GM19099 (cell line): ENCODE measurements around the gene LCN12.

ENCODE experiments used
- POLR2A ChIP-seq: IDR thresholded peaks from 3 replicates; pipeline ENCODE4 v1.6.1; 2011; ENCODE audit warnings: low read depth; ENCODE audit not compliant: insufficient read length; ENCODE audit errors: extremely low read depth

Gene LCN12

DNA sequence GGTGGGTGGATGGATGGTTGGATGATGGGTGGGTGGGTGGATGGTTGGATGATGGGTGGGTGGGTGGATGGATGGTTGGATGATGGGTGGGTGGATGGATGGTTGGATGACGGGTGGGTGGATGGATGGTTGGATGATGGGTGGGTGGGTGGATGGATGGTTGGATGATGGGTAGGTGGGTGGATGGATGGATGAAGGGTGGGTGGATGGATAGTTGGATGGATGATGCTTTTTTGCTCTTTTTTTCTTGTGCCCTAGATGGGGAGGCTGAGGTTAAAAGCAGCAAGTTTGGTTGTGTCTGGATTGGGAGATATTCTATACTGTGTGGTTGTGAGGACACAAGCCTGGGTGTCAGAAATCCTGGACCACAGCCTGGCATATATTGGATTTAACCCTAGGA lies 5.4 kb downstream of the LCN12 start:
- TF ChIP-seq POLR2A, result no peak

DNA sequence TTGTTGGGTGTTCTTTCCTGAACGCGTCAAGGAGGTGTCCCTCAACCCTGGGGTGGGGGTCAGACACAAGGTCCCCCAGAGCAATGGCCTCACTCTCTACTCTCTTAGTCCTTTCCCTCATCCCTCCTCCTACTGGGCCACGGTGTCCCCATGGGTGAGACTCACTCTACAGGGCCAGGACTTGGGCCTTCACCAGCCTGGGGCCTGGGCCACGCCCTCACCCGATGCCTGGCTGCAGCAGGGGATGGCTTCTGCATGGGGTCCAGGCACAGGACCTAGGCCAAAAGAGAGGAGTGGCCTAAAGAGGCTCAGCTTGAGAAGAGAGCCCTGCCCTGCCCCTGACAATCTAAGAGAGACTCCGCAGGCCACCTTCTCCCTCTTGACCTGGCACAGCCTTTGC lies 5.8 kb downstream of the LCN12 start:
- TF ChIP-seq POLR2A, result no peak

DNA sequence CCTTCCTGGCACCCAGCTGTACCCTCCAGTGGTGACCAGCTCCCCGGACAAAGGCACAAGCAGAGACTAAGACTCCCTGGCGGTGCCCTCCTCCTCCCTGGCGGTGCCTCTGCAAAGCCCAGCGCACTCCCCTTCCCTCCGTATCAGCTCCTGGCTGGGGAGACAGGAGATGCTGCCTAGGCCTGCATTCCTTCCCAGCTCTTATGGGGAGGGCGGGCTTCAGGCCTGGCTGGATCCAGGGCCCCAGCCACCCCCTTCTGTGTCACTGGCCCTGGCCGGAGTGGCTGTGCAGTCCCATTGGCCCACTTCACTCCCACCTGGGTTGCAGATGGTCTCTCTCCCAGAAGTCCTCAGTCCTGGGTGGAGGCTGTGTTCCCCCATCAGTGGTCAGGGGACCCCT lies 6.4 kb downstream of the LCN12 start:
- TF ChIP-seq POLR2A, result no peak

DNA sequence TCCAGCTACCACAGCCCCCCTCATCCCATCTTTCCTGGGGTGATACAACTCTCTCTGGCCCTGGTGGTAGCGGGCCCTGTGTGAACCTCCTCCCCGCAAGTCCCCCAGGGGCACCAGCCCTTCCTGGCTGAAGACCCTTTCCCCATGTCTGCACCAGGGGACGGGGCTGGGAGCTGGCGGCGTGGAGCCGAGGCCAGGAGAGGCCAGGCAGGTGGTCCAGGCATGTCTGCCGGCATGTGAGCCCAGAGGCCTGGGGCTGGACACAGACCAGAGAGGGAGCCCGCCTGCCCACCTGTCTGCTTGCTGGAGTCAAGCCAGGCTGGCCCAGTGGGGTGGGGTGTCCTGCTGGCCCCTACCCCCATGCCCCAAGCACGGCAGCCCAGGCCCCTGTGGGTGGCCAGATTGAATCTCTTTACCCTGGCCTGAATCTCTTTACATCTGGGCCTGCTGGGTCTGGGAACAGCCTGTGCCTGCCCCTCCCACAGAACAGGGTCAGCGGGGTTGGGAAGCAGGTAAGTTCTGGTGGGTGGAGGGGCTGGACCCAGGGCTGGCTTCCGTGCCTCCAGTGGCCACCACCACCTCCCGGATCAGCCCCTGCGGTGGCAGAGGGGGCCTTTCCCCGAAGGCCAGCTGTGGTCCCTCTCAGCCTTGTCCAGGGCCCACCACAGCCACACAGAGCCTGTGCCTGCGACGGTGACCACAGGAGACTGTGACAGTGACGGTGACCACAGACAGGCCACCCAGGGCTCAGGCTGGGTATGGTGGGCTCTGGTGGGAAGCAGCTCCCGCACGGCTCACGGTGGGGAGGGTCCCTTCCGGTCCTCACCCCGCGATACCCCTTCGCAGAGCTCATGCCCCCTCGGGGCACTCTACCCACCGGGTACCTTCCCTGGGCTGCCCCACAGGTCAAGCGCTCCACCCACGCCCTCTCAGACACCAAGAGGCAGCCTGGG lies 7.1 kb downstream of the LCN12 start:
- TF ChIP-seq POLR2A, result no peak

DNA sequence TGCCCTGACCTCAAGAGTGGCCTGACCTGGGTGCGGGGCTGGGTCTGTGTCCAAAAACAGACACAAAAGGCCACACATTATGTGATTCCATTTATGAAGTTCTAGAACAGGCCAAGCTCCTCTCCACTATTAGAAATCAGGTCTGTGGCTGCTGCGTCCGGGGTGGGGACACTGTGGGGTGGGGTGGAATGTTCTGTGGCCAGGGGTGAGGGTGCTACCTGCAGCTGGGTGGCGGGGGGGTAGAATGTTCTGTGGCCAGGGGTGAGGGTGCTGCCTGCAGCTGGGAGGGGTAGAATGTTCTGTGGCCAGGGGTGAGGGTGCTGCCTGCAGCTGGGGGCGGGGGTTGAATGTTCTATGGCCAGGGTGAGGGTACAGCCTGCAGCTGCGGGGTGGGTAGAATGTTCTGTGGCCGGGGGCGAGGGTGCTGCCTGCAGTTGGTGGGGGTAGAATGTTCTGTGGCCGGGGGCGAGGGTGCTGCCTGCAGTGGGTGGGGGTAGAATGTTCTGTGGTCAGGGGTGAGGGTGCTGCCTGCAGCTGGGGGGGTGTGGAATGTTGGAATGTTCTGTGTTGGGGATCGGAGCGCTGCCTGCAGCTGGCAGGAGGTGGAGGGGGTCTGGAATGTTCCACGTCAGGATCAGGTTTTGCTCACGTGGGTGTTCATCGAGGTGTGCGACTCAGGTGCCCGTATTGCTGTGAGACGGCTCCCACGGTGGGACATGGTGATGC lies 8.3 kb downstream of the LCN12 start:
- TF ChIP-seq POLR2A, result no peak

DNA sequence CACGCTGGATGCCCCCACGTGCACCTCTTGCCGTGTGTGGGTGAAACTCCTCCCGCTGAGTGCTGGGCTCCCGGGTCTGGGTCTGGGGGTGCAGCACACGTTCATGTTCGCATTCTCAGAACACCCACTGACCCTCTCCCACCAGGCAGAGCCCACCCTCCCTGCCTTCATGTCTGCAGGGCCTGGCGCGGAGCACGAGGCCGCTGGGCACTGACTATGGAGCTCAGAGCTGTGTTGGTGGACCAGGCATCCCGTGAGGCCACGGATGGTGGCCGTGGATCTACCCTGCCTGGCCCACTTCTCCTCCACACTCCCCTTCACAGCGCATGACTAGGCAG lies 8.8 kb downstream of the LCN12 start:
- no peak for TF ChIP-seq POLR2A

DNA sequence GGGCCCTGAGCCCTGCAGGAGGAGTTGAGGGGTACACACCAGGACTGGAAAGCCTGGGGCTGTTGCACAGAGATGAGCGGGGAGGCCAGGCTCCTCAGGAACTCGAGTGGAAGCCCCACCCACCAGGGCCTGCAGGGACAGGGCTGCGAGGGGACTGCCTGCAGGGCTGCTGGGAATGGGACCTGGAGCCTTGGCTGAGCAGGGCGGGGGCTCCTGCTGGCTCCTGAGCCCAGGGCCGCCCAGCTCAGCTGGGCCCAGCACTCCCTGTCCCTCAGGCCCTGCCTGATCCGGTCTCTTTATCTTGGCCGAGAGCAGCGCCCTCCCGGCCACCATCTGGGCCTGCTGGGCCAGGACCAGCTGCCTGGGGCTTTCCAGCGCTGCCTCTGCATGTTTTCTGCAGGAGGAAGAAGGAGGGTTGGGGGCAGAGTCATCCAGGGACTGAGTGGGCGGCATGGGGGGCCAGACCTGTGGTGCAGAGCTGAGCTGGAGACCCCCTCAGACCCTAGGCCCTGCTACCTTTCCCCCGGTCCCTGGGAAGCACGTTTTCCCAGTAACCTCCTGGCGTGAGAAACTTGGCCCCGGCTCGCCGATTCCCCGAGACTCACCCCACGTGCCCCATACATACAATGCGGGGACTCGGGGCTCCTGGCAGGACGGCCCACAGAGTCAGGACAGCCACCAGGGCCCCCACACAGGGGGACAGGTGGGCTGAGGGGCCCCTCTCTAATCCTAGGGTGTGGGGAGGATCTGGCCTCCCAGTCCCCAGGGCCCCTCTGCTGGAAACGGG lies 9.4 kb downstream of the LCN12 start:
- TF ChIP-seq POLR2A, result no peak

DNA sequence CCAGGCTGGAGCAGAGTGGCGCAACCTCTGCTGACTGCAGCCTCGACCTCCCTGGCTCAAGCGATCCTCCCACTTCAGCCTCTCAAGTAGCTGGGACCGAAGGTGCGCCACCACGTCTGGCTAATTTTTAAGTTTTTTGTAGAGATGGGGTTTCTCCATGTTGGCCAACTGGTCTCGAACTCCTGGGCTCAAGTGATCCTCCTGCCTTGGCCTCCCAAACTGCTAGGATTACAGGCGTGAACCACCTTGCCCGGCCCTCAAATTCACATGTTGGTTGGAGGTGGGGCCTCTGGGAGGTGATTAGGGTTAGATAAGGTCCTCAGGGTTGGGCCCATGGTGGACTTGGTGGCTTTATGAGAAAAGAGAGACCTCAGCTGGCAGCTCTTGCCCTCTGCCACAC lies 10.1 kb downstream of the LCN12 start:
- no peak for TF ChIP-seq POLR2A

DNA sequence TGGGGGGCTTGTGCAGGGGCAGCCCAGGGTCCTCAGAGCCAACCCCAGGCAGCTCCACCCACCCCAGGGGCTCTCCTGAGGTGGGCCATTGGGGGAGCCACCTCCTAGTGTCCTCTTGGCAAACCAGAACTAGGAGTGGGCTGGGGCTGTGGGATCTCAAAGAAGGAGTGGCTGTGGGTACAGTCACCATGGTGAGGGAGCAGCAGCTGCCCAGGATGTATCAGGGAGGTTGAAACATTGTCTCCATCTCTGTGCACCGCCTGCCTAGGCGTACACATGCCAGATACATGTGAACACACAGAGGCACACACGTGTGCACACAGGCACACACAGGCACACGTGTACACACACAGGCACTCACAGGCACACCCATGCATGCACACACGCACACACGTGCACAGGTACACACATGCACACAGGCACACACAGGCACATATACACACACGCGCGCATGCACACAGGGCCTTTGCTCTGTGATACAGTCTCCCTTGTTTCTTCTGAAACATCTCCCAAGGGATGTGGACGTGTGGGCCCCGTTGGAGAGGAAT lies 10.7 kb downstream of the LCN12 start:
- TF ChIP-seq POLR2A, result no peak

DNA sequence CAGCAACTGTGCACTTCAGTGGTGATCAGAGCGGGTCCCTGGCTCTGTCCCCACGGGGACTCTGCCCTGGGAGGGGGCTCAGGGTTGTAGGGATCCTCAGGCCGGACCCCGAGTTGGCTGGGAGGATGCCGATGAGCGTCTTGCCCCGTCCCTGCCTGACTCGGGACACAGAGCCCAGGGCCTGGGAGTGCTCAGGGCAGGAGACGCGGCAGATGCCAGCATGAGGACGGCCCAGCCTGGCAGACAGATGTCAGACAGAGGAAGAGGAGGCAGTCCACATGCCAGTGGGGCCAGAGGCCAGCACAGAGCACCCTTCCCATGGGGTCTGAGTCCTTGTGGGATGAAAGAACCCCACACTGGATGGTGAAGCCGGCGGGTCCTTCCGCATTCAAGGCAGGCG lies 11.3 kb downstream of the LCN12 start:
- TF ChIP-seq POLR2A, result no peak

DNA sequence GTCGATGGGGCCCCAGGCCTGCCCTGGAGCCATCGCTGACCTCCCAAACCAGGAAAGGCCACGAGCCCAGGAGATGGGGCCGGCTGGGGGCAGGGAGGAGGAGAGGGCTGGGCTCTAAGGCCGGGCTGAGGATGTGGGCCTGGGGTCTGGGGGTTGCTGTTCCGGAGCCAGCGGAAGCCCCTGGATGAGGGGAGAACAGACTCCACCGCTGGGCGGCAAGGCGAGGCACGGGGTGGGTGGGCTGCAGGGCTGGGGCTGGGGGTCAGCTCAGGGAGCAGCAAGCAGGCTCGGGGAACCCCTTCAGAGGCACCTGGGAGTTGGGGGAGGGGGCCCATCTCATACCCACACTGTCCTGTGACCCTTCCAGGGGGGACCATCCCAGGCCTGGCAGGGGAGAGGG lies 11.7 kb downstream of the LCN12 start:
- TF ChIP-seq POLR2A, result no peak

DNA sequence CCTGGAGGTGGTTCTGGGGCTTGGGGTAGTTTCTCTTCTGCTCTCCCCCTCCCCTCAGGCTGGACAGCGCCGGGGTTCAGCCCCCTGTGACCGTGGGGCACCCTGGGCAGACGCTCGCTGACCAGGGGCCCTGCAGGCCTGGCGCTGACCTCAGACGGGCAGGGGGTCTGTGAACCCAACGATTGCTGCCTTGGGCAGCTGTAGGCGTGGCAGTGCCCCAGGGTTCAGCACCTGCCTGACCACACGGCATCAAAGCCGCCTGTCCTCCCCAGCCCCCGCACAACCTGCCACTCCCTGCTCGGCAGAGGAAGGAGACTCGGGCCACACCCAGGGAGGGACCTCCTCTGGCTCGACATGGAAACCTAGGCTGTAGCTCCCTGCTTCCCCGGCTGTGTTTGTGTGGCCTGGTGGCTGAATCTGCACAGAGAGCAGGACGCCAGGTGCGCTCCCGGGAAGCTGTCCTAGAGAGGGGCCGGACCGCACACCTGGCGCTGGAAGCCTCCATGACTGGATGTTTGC lies 12.2 kb downstream of the LCN12 start:
- no peak for TF ChIP-seq POLR2A

DNA sequence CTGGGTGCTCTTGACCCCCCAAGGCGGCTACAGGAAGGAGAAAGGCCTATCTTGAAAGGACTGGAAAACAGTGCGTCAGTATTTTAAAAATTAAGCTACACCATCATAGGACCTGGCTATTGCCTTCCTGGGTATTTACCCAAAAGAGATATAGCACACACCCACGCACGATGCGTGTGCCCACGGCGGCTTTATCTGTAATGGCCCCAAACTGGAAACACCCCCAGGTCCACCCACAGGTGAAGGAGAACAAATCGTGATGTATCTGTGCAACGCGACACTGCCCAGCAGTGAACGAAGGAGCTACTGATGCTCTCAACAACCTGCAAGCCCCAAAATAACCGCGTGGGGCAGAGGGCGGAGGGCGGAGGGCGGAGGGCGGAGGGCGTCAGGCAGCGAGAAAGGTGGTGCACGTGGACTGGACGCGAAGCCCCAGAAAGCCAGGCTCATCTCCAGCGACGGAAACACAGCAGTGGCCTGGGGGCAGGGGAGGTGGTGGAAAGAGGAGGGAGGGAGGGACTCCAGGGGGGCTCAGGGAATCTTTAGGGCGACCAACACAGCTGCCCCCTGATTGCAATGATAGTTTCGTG lies 12.9 kb downstream of the LCN12 start:
- TF ChIP-seq POLR2A, result no peak

DNA sequence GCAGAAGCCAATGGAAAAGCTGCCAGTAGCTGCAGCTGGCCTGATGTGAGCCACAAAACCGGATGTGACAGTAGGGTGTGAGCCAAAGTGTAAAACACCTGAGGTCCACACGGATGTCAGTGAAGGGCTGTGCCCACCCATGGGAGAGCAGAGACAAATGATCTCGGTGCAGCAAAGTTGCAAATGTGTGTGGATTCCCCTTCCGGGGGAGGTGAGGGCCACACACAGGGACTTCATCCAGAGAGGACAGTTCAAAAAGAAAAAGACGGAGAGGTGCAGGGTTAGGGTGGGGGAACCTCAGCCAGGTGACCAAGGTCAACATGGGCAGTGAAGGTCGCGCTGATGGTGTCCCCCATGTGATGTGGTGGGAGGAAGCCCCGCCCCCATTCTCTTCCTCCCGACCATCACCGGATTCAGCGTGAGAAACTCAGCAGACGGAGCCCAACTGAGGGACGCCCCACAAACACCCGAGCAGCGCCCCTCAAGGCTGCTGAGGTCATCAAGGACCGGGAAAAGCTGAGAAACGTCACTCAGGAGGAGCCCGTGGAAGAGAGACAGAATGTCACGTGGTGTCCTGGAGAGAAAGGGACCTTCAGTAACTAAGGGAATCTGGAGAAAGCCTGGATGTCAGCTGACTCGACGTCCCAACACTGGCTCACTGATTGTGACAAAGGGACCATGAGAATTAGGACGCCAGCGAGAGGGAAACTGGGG lies 13.9 kb downstream of the LCN12 start:
- TF ChIP-seq POLR2A, result no peak
